NOMO-1 treated with dmso at 0.1 percent for 144 hours (cell line): Measurements from ENCODE around the gene HNRNPA0.

Source experiments
- DNase-seq: peaks from one replicate; lab custom pipeline; 2025; ENCODE audit not compliant: unreplicated experiment; lab: John Stamatoyannopoulos, UW

HNRNPA0 gene

GRCh38 chr5:137754961-137755762 lies 999 bp upstream of the HNRNPA0 start:
- peak; percentile 32 for DNase-seq

- no peak for DNase-seq
Observed at GRCh38 chr5:137753691-137754187, 424 bp downstream of the HNRNPA0 start.

- peak; percentile 43 for DNase-seq
Observed at GRCh38 chr5:137752905-137753690, 1.1 kb downstream of the HNRNPA0 start.

- peak; percentile 12 for DNase-seq
Observed at GRCh38 chr5:137751869-137752491, 2.2 kb downstream of the HNRNPA0 start.

- DNase-seq: no peak
Observed at GRCh38 chr5:137750436-137750835, 3.7 kb downstream of the HNRNPA0 start.

GRCh38 chr5:137747848-137748247 lies 6.3 kb downstream of the HNRNPA0 start:
- DNase-seq: no peak

GRCh38 chr5:137743031-137743640 lies 11.0 kb downstream of the HNRNPA0 start:
- DNase-seq: peak; percentile 7

- DNase-seq: no peak
Observed at GRCh38 chr5:137741718-137742117, 12.4 kb downstream of the HNRNPA0 start.

- no peak for DNase-seq
Observed at GRCh38 chr5:137739737-137740136, 14.4 kb downstream of the HNRNPA0 start.

- no peak for DNase-seq
Observed at GRCh38 chr5:137738947-137739346, 15.2 kb downstream of the HNRNPA0 start.

GRCh38 chr5:137737349-137738131 lies 16.6 kb downstream of the HNRNPA0 start:
- no peak for DNase-seq

GRCh38 chr5:137736496-137736895 lies 17.7 kb downstream of the HNRNPA0 start:
- no peak for DNase-seq

- DNase-seq: no peak
Observed at GRCh38 chr5:137735555-137736284, 18.4 kb downstream of the HNRNPA0 start, which contains the start of gene KLHL3. Gene KLHL3, minus strand, starts transcription at chr5:137736089. Its CDS starts 443 bp downstream, at chr5:137735646.

- no peak for DNase-seq
Observed at GRCh38 chr5:137734962-137735554, 19.1 kb downstream of the HNRNPA0 start.

GRCh38 chr5:137734331-137734730 lies 19.8 kb downstream of the HNRNPA0 start:
- DNase-seq: no peak

GRCh38 chr5:137733922-137734321 lies 20.2 kb downstream of the HNRNPA0 start:
- no peak for DNase-seq

GRCh38 chr5:137733006-137733405 lies 21.2 kb downstream of the HNRNPA0 start:
- DNase-seq: no peak

GRCh38 chr5:137731176-137731575 lies 23.0 kb downstream of the HNRNPA0 start:
- no peak for DNase-seq

GRCh38 chr5:137730336-137730735 lies 23.8 kb downstream of the HNRNPA0 start:
- no peak for DNase-seq
